OCI-LY1 (cell line): ENCODE results near the gene MTIF2.
"Not testable (repeated sequence)": the region's sequence is repeated elsewhere in the genome, so short reads cannot be mapped to it uniquely, and the experiment has no call there.

Source experiments
- H2AFZ ChIP-seq: fragments of 200-600 bp; sonication (generic), shearing (Covaris generic); 2 replicates; pipeline ENCODE4 v1.6.0; 2014; ENCODE audit warnings: antibody characterized with exemption, mild to moderate bottlenecking, low read length
- H3F3A ChIP-seq: fragments of 200-600 bp; sonication (generic), shearing (Covaris generic); 2 replicates; pipeline ENCODE4 v1.6.0; 2014; ENCODE audit warnings: mild to moderate bottlenecking, antibody characterized with exemption, low read length, moderate library complexity; ENCODE audit not compliant: insufficient read depth
- H3K27ac ChIP-seq: fragments of 200-600 bp; sonication (generic); 2 replicates; pipeline ENCODE4 v1.5.1; 2014; ENCODE audit warnings: low read length, mixed run types, mild to moderate bottlenecking, low read depth; ENCODE audit not compliant: poor library complexity, severe bottlenecking
- H3K27me3 ChIP-seq: fragments of 200-600 bp; sonication (generic); 2 replicates; pipeline ENCODE4 v1.6.0; 2014; ENCODE audit warnings: antibody characterized with exemption, mild to moderate bottlenecking, low read length, moderate library complexity; ENCODE audit not compliant: insufficient read depth
- H3K36me3 ChIP-seq: fragments of 200-600 bp; sonication (generic); 2 replicates; pipeline ENCODE4 v1.6.1; 2014; ENCODE audit warnings: mild to moderate bottlenecking, antibody characterized with exemption, low read length, moderate library complexity, mixed read lengths; ENCODE audit not compliant: insufficient read depth
- H3K4me1 ChIP-seq: fragments of 200-600 bp; sonication (generic); 2 replicates; pipeline ENCODE4 v1.5.1; 2014; ENCODE audit warnings: mild to moderate bottlenecking, low read length, moderate library complexity; ENCODE audit not compliant: insufficient read depth, severe bottlenecking
- H3K4me2 ChIP-seq: fragments of 200-600 bp; sonication (generic), shearing (Covaris generic); 2 replicates; pipeline ENCODE4 v1.6.1; 2014; ENCODE audit warnings: low read length
- H3K4me3 ChIP-seq: fragments of 200-600 bp; sonication (generic); 2 replicates; pipeline ENCODE4 v1.5.1; 2014; ENCODE audit warnings: low read length, low read depth, mild to moderate bottlenecking, mixed read lengths; ENCODE audit not compliant: poor library complexity, severe bottlenecking
- H3K79me2 ChIP-seq: fragments of 200-600 bp; shearing (Covaris generic); 2 replicates; pipeline ENCODE4 v1.6.1; 2016; ENCODE audit warnings: mixed run types, low read length, mixed read lengths; ENCODE audit not compliant: insufficient read depth
- H3K9ac ChIP-seq: fragments of 200-600 bp; sonication (generic), shearing (Covaris generic); 2 replicates; pipeline ENCODE4 v1.6.1; 2014; ENCODE audit warnings: mild to moderate bottlenecking, low read length, mixed read lengths
- H3K9me2 ChIP-seq: fragments of 200-600 bp; sonication (generic), shearing (Covaris generic); 2 replicates; pipeline ENCODE4 v1.6.1; 2014; ENCODE audit warnings: low read depth, mild to moderate bottlenecking, low read length, mixed read lengths
- H3K9me3 ChIP-seq: fragments of 200-600 bp; shearing (Covaris generic); 2 replicates; pipeline ENCODE4 v1.6.1; 2014; ENCODE audit warnings: low read length, mixed read lengths
- H4K20me1 ChIP-seq: fragments of 200-600 bp; sonication (generic), shearing (Covaris generic); 2 replicates; pipeline ENCODE4 v1.6.0; 2016; ENCODE audit warnings: mild to moderate bottlenecking, low read length; ENCODE audit not compliant: insufficient read depth
- EZH2 ChIP-seq: fragments of 200-600 bp; sonication (generic), shearing (Covaris generic); IDR thresholded peaks from 2 replicates; pipeline ENCODE4 v1.8.0; 2017; ENCODE audit warnings: borderline replicate concordance, mixed run types, mild to moderate bottlenecking, antibody characterized with exemption, low read length, moderate library complexity, mixed read lengths
- TF ChIP-seq, protein P1 (sequence below): fragments of 200-600 bp; sonication (generic), shearing (Covaris generic); IDR thresholded peaks from 2 replicates; pipeline ENCODE4 v1.5.1; 2017; ENCODE audit warnings: mild to moderate bottlenecking, antibody characterized with exemption, low read length, moderate library complexity, mixed read lengths

MTIF2 gene

DNA sequence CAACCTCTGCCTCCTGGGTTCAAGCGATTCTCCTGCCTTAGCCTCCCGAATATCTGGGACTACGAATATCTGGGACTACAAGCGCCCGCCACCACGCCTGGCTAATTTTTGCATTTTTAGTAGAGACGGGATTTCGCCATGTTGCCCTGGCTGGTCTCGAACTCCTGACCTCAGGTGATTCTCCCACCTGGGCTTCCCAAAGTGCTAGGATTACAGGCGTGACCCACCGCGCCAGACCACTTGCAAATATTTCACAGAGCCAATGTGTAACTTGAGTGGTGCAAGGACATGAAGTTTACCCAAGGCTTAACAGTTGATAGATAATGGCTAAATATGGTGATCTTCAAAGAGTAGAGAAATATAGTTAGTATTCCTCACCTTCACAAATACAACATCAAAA is 14.1 kb upstream of the MTIF2 start:
- Histone ChIP-seq H3K4me3 (peak overlapping the region; percentile 81), H3K27ac (peak overlapping the region; percentile 70), H4K20me1 (no peaks in the 10 kb centered on the region), H2AFZ (no peak overlapping the region), H3F3A (0 out of 2 replicates have a peak, but pooled peaks cover 6% of the 10 kb centered on the region), H3K9me2 (no peaks in the 10 kb centered on the region), H3K9ac (peak overlapping the region; percentile 23; the same call in 1 of the 2 replicates), H3K36me3 (peaks cover 21% of the 10 kb centered on the region; the same call in 1 of the 2 replicates), H3K27me3 (no peaks in the 10 kb centered on the region), H3K4me1 (peaks cover 29% of the 10 kb centered on the region), H3K9me3 (no peaks in the 10 kb centered on the region), H3K4me2 (peak overlapping the region; percentile 90), H3K79me2 (no peaks in the 10 kb centered on the region)
- TF ChIP-seq, protein P1, sequence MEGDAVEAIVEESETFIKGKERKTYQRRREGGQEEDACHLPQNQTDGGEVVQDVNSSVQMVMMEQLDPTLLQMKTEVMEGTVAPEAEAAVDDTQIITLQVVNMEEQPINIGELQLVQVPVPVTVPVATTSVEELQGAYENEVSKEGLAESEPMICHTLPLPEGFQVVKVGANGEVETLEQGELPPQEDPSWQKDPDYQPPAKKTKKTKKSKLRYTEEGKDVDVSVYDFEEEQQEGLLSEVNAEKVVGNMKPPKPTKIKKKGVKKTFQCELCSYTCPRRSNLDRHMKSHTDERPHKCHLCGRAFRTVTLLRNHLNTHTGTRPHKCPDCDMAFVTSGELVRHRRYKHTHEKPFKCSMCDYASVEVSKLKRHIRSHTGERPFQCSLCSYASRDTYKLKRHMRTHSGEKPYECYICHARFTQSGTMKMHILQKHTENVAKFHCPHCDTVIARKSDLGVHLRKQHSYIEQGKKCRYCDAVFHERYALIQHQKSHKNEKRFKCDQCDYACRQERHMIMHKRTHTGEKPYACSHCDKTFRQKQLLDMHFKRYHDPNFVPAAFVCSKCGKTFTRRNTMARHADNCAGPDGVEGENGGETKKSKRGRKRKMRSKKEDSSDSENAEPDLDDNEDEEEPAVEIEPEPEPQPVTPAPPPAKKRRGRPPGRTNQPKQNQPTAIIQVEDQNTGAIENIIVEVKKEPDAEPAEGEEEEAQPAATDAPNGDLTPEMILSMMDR = no peak

DNA sequence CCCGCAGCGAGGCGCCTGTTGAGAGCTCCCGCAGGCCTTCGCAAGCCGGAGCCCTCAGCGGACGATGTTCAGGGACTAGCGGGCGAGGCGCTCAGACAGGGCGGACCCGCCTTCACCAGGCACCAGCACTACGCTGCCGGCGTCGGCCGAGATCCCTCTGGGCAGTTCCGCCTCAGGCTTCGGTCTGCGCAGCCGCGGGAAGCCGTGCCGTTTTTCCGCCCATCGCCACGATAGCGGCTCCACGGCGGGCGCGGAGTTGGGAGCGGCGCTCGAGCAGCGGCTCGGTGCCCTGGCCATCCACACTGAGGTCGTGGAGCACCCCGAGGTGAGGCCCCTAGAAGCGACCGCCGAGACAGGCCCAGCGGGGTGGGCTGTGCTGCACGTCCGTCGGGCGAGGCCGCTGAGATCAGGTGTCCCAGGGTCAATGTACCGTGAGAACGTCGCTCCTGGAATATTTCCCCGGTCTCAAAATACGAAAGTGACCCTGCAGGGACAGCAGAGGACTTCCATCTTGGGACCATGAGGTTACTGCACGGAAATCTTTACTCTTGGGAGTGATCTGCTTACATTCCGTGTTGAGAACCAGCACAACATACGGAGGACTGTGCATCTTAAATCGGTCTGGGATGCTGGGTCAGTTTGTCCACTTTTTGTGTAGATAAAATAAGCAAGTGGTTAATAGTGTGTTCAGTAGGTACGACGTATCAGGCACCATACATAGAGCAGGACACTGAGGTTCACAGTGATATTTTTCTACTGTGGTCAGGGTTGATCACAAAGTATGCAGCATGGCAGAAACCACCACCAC is 13.3 kb upstream of the MTIF2 start:
- peak overlapping the region; percentile 70 for H3K27ac ChIP-seq
- no peak for TF ChIP-seq EZH2
- TF ChIP-seq, protein P1 = no peak

DNA sequence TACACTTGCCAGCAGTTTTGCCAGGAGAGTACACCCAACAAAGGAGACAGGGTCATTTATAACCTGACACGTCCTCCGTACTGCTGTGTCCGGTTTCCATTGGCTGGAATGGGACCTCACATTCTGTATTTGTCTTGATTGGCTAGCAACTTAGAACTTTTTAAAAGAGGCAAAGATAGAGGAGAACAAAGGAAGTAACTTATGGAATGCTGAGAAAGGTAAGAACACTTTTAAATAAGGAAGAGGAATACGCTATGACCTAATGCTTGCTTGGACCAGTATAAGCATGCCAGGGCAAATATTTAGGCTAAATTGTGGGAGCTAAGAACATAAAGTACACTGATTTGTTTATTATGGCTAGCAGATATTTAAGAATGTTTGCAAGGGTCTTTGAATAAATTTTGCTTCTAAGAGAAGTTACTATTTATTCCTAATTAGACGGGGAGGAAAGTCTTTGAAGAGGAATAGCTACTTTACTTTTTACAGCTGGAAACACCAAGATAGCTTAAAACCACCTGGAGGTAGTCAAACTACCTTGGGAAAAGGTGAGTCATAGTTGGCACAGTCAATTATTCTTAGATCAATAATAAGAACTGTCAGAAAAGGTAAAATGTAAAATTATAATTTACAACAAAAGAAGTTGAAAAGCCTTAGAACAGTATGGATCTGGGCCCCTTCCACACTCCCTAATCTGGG is 12.0 kb upstream of the MTIF2 start:
- H4K20me1 ChIP-seq, H3K4me3 ChIP-seq, H3K9me2 ChIP-seq, H3K4me2 ChIP-seq, H3K79me2 ChIP-seq, H2AFZ ChIP-seq, H3K27me3 ChIP-seq, H3K9me3 ChIP-seq, H3K9ac ChIP-seq, H3F3A ChIP-seq, H3K36me3 ChIP-seq, H3K27ac ChIP-seq: not testable (repeated sequence)
- peaks cover 29% of the 10 kb centered on the region for H3K4me1 ChIP-seq

More for the DNA sequence above, 13.3 kb upstream of the MTIF2 start:
- peak overlapping the region; percentile 90 for H3K4me2 ChIP-seq
- no peaks in the 10 kb centered on the region for H3K79me2 ChIP-seq
- peak overlapping the region; percentile 81 for H3K4me3 ChIP-seq
- H3K27me3 ChIP-seq = no peaks in the 10 kb centered on the region
- no peaks in the 10 kb centered on the region for H3K9me3 ChIP-seq
- 0 out of 2 replicates have a peak, but pooled peaks cover 5% of the 10 kb centered on the region for H3F3A ChIP-seq
- peak overlapping the region; percentile 82 for H3K9ac ChIP-seq
- peaks cover 29% of the 10 kb centered on the region for H3K4me1 ChIP-seq
- H2AFZ ChIP-seq = no peak overlapping the region
- H3K9me2 ChIP-seq = no peaks in the 10 kb centered on the region
- H4K20me1 ChIP-seq = no peaks in the 10 kb centered on the region
- H3K36me3 ChIP-seq = peaks cover 14% of the 10 kb centered on the region; the same call in 1 of the 2 replicates

DNA sequence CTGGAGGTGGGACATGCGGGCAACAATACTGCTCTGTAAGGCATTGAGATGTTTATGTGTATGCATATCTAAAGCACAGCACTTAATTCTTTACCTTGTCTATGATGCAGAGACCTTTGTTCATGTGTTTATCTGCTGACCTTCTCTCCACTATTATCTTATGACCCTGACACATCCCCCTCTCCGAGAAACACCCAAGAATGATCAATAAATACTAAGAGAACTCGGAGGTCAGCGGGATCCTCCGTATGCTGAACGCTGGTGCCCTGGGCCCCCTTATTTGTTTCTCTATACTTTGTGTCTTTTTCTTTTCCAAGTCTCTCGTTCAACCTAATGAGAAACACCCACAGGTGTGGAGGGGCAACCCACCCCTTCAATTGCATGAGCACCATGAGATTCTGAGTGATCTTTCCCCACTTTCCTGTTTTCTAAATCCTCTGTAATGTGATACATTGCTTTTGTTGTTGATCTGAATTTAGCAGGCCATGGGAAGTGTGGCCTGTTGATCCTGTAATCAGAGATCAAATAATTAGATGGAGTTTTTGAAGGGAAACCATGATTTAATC is 10.9 kb upstream of the MTIF2 start:
- not testable (repeated sequence) for H3K27ac ChIP-seq, H3K4me3 ChIP-seq, H3K27me3 ChIP-seq, H3K4me2 ChIP-seq, H3K9ac ChIP-seq, H2AFZ ChIP-seq, H3K9me3 ChIP-seq, H3F3A ChIP-seq, H3K36me3 ChIP-seq, H3K9me2 ChIP-seq, H3K79me2 ChIP-seq, H4K20me1 ChIP-seq
- peaks cover 29% of the 10 kb centered on the region for H3K4me1 ChIP-seq

DNA sequence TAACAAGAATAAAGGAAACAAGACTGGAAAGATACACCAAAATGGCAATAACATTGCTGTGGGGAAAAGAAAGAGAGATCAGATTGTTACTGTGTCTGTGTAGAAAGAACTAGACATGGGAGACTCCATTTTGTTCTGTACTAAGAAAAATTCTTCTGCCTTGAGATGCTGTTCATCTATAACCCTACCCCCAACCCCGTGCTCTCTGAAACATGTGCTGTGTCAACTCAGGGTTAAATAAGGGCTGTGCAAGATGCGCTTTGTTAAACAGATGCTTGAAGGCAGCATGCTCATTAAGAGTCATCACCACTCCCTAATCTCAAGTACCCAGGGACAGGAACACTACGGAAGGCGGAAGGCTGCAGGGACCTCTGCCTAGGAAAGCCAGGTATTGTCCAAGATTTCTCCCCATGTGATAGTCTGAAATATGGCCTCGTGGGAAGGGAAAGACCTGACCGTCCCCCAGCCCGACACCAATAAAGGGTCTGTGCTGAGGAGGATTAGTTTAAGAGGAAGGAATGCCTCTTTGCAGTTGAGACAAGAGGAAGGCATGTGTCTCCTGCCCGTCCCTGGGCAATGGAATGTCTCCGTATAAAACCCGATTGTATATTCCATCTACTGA is 10.3 kb upstream of the MTIF2 start:
- not testable (repeated sequence) for H3K9ac ChIP-seq, H3K27me3 ChIP-seq, H3K4me2 ChIP-seq, H3K36me3 ChIP-seq, H3K79me2 ChIP-seq, H3K4me3 ChIP-seq, H4K20me1 ChIP-seq, H3K9me2 ChIP-seq, H3K9me3 ChIP-seq, H3K27ac ChIP-seq, H3F3A ChIP-seq, H2AFZ ChIP-seq
- H3K4me1 ChIP-seq = peaks cover 26% of the 10 kb centered on the region
